Epithelial cell of proximal tubule (primary cell): Measurements from ENCODE around the gene IFT43. TPM values are rescaled to one million over a fixed set of nuclear protein-coding genes. Genes with fewer than 3 reads are reported as not detected.

Experiments used
- DNase-seq: peaks from one replicate; pipeline ENCODE4 v3.0.0-alpha.2; 2011; ENCODE audit warnings: low read depth
- H3K4me3 ChIP-seq: 2 replicates; pipeline ENCODE4 v1.5.1; 2011; ENCODE audit warnings: low read depth, mild to moderate bottlenecking, low read length
- CTCF ChIP-seq: conservative IDR thresholded peaks from 2 replicates; pipeline ENCODE4 v1.5.1; 2012; ENCODE audit warnings: low read depth, mild to moderate bottlenecking, low read length
- total RNA-seq: library from RNA; depleted of rRNA; stranded (reverse); fragments of >200 nt; gene quantifications from 2 replicates; pipeline ENCODE4 v1.2.3, GENCODE V29; 2015

The IFT43 gene
- total RNA-seq, 1 donor from 2014 or later = 28.3 TPM

- no peak for TF ChIP-seq CTCF
- no peak for DNase-seq
- no peak overlapping the region for H3K4me3 ChIP-seq
These were observed 127.5 kb downstream of the IFT43 start for GRCh38 chr14:76112889-76113624.

- no peak overlapping the region for H3K4me3 ChIP-seq
- no peak for TF ChIP-seq CTCF
- no peak for DNase-seq
These were observed 128.1 kb downstream of the IFT43 start for GRCh38 chr14:76113691-76114090.

- peak; percentile 20 for TF ChIP-seq CTCF
- no peak for DNase-seq
- H3K4me3 ChIP-seq = no peak overlapping the region
These were observed 129.5 kb downstream of the IFT43 start for GRCh38 chr14:76115010-76115422.

- DNase-seq = no peak
- no peak for TF ChIP-seq CTCF
- H3K4me3 ChIP-seq = no peak overlapping the region
These were observed 132.4 kb downstream of the IFT43 start for GRCh38 chr14:76117789-76118484.

GRCh38 chr14:76118594-76118993, 133.0 kb downstream of the IFT43 start:
- H3K4me3 ChIP-seq = no peak overlapping the region
- no peak for DNase-seq
- TF ChIP-seq CTCF = no peak

- H3K4me3 ChIP-seq = no peak overlapping the region
- DNase-seq = no peak
- no peak for TF ChIP-seq CTCF
These were observed 135.7 kb downstream of the IFT43 start for GRCh38 chr14:76121089-76121748.
